Endothelial cell of umbilical vein (primary cell): Measurements from ENCODE around the gene RBMS1. TPM values are rescaled to one million over a fixed set of nuclear protein-coding genes. Genes with fewer than 3 reads are reported as not detected.
"Not testable (repeated sequence)": the region's sequence is repeated elsewhere in the genome, so short reads cannot be mapped to it uniquely, and the experiment has no call there.

ENCODE experiments used
- BruUV-seq: library from RNA; stranded (reverse); fragments of 400-500 nt; replicated peaks from 2 replicates; lab custom pipeline; 2021; lab: Mats Ljungman, UMichigan
- CTCF ChIA-PET: fragments of 300-600, 350-600 bp; sonication (Branson Sonifier 250); formaldehyde crosslinking; loops from one replicate; lab custom pipeline; 2021; ENCODE audit warnings: antibody characterized with exemption, inconsistent platforms; lab: Charles Lee
- POLR2A ChIA-PET: fragments of 300-600, 350-600 bp; sonication (Branson Sonifier 250); formaldehyde crosslinking; loops from one replicate; lab custom pipeline; 2021; ENCODE audit warnings: antibody characterized with exemption, inconsistent platforms; lab: Charles Lee
- DNase-seq: peaks from one replicate; pipeline ENCODE4 v3.0.0-alpha.2; 2011; ENCODE audit warnings: low read depth, low spot score
- FAIRE-seq: peaks from 2 replicates; lab custom pipeline; 2011; peaks lifted over from hg19 to GRCh38; lab: Jason Lieb, UNC
- H2AFZ ChIP-seq: 2 replicates; pipeline ENCODE4 v1.6.0; 2012; ENCODE audit warnings: low read depth, low read length, control low read depth, inconsistent platforms
- H3K27ac ChIP-seq: 2 replicates; pipeline ENCODE4 v1.5.1; 2011; ENCODE audit warnings: low read depth, mild to moderate bottlenecking, control low read depth, low read length, moderate library complexity; ENCODE audit not compliant: insufficient read depth
- H3K27me3 ChIP-seq, 2 experiments: 2 replicates each; pipeline versions ENCODE4 v1.6.0 to v1.6.1; 2011; ENCODE audit warnings: low read length in 2 of 2, mixed read lengths in 1 of 2; ENCODE audit not compliant: control insufficient read depth in 2 of 2, insufficient read depth in 2 of 2
- H3K36me3 ChIP-seq, 2 experiments: 2 replicates in 1 of 2; 3 replicates in 1 of 2; pipeline ENCODE4 v1.5.1; 2011; ENCODE audit warnings: low read length in 2 of 2, mild to moderate bottlenecking in 1 of 2, moderate library complexity in 1 of 2; ENCODE audit not compliant: control insufficient read depth in 2 of 2, insufficient read depth in 2 of 2; ENCODE audit errors: extremely low read depth in 1 of 2
- H3K4me1 ChIP-seq: 3 replicates; pipeline ENCODE4 v1.5.1; 2011; ENCODE audit warnings: mild to moderate bottlenecking, low read length; ENCODE audit not compliant: control insufficient read depth, insufficient read depth; ENCODE audit errors: extremely low read depth
- H3K4me2 ChIP-seq: 2 replicates; pipeline ENCODE4 v1.6.1; 2011; ENCODE audit warnings: low read length, control low read depth, mixed read lengths; ENCODE audit not compliant: insufficient read depth
- H3K4me3 ChIP-seq, 3 experiments: fragments of 200-600 bp in 1 of 3; sonication (generic), shearing (Covaris generic) in 1 of 3; replicated peaks in 1 of 3; 2 replicates each; pipeline ENCODE4 v1.5.1; 2011 to 2016; ENCODE audit warnings: control low read depth in 3 of 3, low read length in 3 of 3, mild to moderate bottlenecking in 2 of 3, inconsistent platforms in 1 of 3, low read depth in 1 of 3, moderate library complexity in 1 of 3; ENCODE audit not compliant: insufficient read depth in 1 of 3
- H3K79me2 ChIP-seq: 2 replicates; pipeline ENCODE4 v1.6.0; 2012; ENCODE audit warnings: low read length, inconsistent platforms; ENCODE audit not compliant: control insufficient read depth, insufficient read depth
- H3K9ac ChIP-seq: replicated peaks from 2 replicates; pipeline ENCODE3; 2011; ENCODE audit warnings: low read length, control low read depth; ENCODE audit not compliant: insufficient read depth; ENCODE audit errors: extremely low read depth
- H3K9me1 ChIP-seq: replicated peaks from 3 replicates; pipeline ENCODE4 v1.6.0; 2011; ENCODE audit warnings: mild to moderate bottlenecking, low read length; ENCODE audit not compliant: control insufficient read depth, insufficient read depth; ENCODE audit errors: extremely low read depth
- H3K9me3 ChIP-seq: replicated peaks from 2 replicates; pipeline ENCODE4 v1.5.1; 2012; ENCODE audit warnings: low read length, inconsistent platforms; ENCODE audit not compliant: control insufficient read depth, insufficient read depth
- H4K20me1 ChIP-seq: replicated peaks from 2 replicates; pipeline ENCODE3; 2011; ENCODE audit warnings: mild to moderate bottlenecking, low read length; ENCODE audit not compliant: control insufficient read depth, insufficient read depth; ENCODE audit errors: extremely low read depth
- CTCF ChIP-seq, 2 donors: IDR thresholded peaks; 1 replicate in 1 of 2; 2 replicates in 1 of 2; pipeline ENCODE4 v1.5.1; 2011; ENCODE audit warnings: low read length in 2 of 2, mild to moderate bottlenecking in 2 of 2, moderate library complexity in 2 of 2, control low read depth in 1 of 2, inconsistent platforms in 1 of 2, low read depth in 1 of 2; ENCODE audit not compliant: insufficient read depth in 1 of 2; ENCODE audit errors: extremely low read depth in 1 of 2
- EZH2 ChIP-seq: IDR thresholded peaks from 2 replicates; pipeline ENCODE4 v1.6.1; 2012; ENCODE audit warnings: borderline replicate concordance, low read depth, mild to moderate bottlenecking, moderate library complexity, low read length, inconsistent platforms; ENCODE audit not compliant: severe bottlenecking
- FOS ChIP-seq: IDR thresholded peaks from 2 replicates; pipeline ENCODE4 v1.6.1; 2011; ENCODE audit warnings: mild to moderate bottlenecking, low read length, moderate library complexity, borderline replicate concordance; ENCODE audit not compliant: insufficient read depth
- GATA2 ChIP-seq: IDR thresholded peaks from 2 replicates; pipeline ENCODE4 v1.7.0; 2011; ENCODE audit warnings: low read depth, mild to moderate bottlenecking, moderate library complexity, mixed read lengths, low read length; ENCODE audit not compliant: insufficient read length, insufficient read depth
- JUN ChIP-seq: IDR thresholded peaks from 2 replicates; pipeline ENCODE4 v1.6.1; 2011; ENCODE audit warnings: borderline replicate concordance, low read depth; ENCODE audit not compliant: insufficient read length, insufficient read depth
- MAX ChIP-seq: IDR thresholded peaks from 2 replicates; pipeline ENCODE4 v1.6.1; 2011; ENCODE audit not compliant: insufficient read depth, insufficient read length
- MYC ChIP-seq: IDR thresholded peaks from one replicate; pipeline ENCODE4 v1.6.1; 2011; ENCODE audit warnings: mild to moderate bottlenecking, low read depth, low read length
- POLR2A ChIP-seq: IDR thresholded peaks from 2 replicates; pipeline ENCODE4 v1.6.1; 2012; ENCODE audit warnings: low read depth, mild to moderate bottlenecking, control low read depth, low read length
- POLR2AphosphoS5 ChIP-seq: IDR thresholded peaks from 2 replicates; pipeline ENCODE4 v1.6.1; 2012; ENCODE audit warnings: low read depth, mild to moderate bottlenecking, control low read depth, low read length, moderate library complexity; ENCODE audit not compliant: insufficient read depth
- dilution Hi-C: fragments of 300-500 bp; cut with MboI; formaldehyde crosslinking; loops from one replicate; pipeline ENCODE4 v1.15.0; 2019; ENCODE audit warnings: low sequenced_read_pairs; ENCODE audit not compliant: extremely low pct_ligation_motif_present
- intact Hi-C: fragments of 100-400 bp; cut with micrococcal nuclease; formaldehyde crosslinking; loops from one replicate; pipeline ENCODE4 v1.10.0; 2022
- polyA plus RNA-seq, 4 experiments: library from polyadenylated mRNA; depleted of rRNA in 3 of 4; stranded (reverse) in 3 of 4; unstranded in 1 of 4; fragments of >200 nt; gene quantifications; 2 replicates each; pipeline versions ENCODE4 v1.2.1 to v1.2.3, GENCODE V29; 2011 to 2012; ENCODE audit warnings: missing spikeins in 1 of 4
- total RNA-seq: library from RNA; stranded (reverse); gene quantifications from 2 replicates; pipeline ENCODE4 v1.2.3, GENCODE V29; 2021

RBMS1 gene
- total and polyA plus RNA-seq, 2 donors (not counting 3 experiments of a cell fraction or from before 2014, with no cell fraction given) = 60.0 to 93.3 TPM

GRCh38 chr2:160423126-160423525 lies 70.5 kb downstream of the RBMS1 start:
- H3K79me2 ChIP-seq = peaks cover 43% of the 10 kb centered on the region
- no peak for DNase-seq
- peaks cover 3% of the 10 kb centered on the region for H3K9me1 ChIP-seq
- dilution Hi-C loops (no loop called here), intact Hi-C loops (no loop called here)
- H3K4me3 ChIP-seq = no peak overlapping the region
- no peak overlapping the region for H3K9ac ChIP-seq
- H4K20me1 ChIP-seq = no peaks in the 10 kb centered on the region
- POLR2A ChIA-PET = no interaction called here
- no peaks in the 10 kb centered on the region for H3K9me3 ChIP-seq
- H3K4me2 ChIP-seq = no peak overlapping the region
- TF ChIP-seq EZH2 = no peak
- TF ChIP-seq GATA2 = no peak
- no peak for TF ChIP-seq MAX
- no peak for TF ChIP-seq CTCF (IDR thresholded peaks at IDR 0.05; ENCODE audit: extremely low read depth in 1 of 2, insufficient read depth in 1 of 2, low read depth in 1 of 2, low read length in 2 of 2)
- no peak for TF ChIP-seq MYC
- TF ChIP-seq POLR2AphosphoS5 = no peak
- TF ChIP-seq JUN = no peak
- TF ChIP-seq POLR2A = no peak
- TF ChIP-seq FOS = no peak
- H3K36me3 ChIP-seq = no peaks in the 10 kb centered on the region
- H3K27me3 ChIP-seq = no peaks in the 10 kb centered on the region
- CTCF ChIA-PET = no interaction called here
- no peak overlapping the region for H3K27ac ChIP-seq
- H3K4me1 ChIP-seq = peaks cover 36% of the 10 kb centered on the region
- no TSS peak for BruUV-seq
- FAIRE-seq = no peak
- H2AFZ ChIP-seq = no peak overlapping the region

- dilution Hi-C loops, H3K27ac ChIP-seq, H2AFZ ChIP-seq, CTCF ChIA-PET, H3K4me2 ChIP-seq, FAIRE-seq, H3K9me1 ChIP-seq, H3K4me3 ChIP-seq, H3K9ac ChIP-seq, BruUV-seq, H3K27me3 ChIP-seq, H4K20me1 ChIP-seq, H3K36me3 ChIP-seq, H3K9me3 ChIP-seq, DNase-seq, intact Hi-C loops, POLR2A ChIA-PET: not testable (repeated sequence)
- Histone ChIP-seq H3K4me1 (peaks cover 39% of the 10 kb centered on the region), H3K79me2 (peaks cover 45% of the 10 kb centered on the region)
These were observed 71.7 kb downstream of the RBMS1 start for GRCh38 chr2:160421646-160422501.
